Nephron progenitor cell (in vitro differentiated cells): Measurements from ENCODE around the gene AHCYL1.
A peak's percentile ranks its signal among the peaks of the same experiment; 100 is the strongest.

Source experiments
- DNase-seq: peaks from one replicate; pipeline ENCODE4 v3.0.0; 2021
- H3K27ac Mint-ChIP-seq: 2 replicates; pipeline ENCODE4 v1.8.0; 2021; ENCODE audit warnings: mild to moderate bottlenecking, moderate library complexity, mixed read lengths
- H3K27me3 Mint-ChIP-seq: 2 replicates; pipeline ENCODE4 v1.8.0; 2021; ENCODE audit warnings: mild to moderate bottlenecking, low read depth, mixed read lengths; ENCODE audit not compliant: poor library complexity
- H3K36me3 Mint-ChIP-seq: 2 replicates; pipeline ENCODE4 v1.8.0; 2021; ENCODE audit warnings: low read depth, mixed read lengths
- H3K4me1 Mint-ChIP-seq: 2 replicates; pipeline ENCODE4 v1.8.0; 2021; ENCODE audit warnings: mixed read lengths
- H3K4me3 Mint-ChIP-seq: 2 replicates; pipeline ENCODE4 v1.8.0; 2021; ENCODE audit warnings: mild to moderate bottlenecking, moderate library complexity, mixed read lengths
- H3K9me3 Mint-ChIP-seq: 2 replicates; pipeline ENCODE4 v1.8.0; 2021; ENCODE audit warnings: mild to moderate bottlenecking, moderate library complexity, mixed read lengths
- CTCF ChIP-seq: fragments of 200-600 bp; sonication (generic); IDR thresholded peaks from 2 replicates; pipeline ENCODE4 v1.5.0; 2021; ENCODE audit warnings: antibody characterized with exemption

Gene AHCYL1

DNA sequence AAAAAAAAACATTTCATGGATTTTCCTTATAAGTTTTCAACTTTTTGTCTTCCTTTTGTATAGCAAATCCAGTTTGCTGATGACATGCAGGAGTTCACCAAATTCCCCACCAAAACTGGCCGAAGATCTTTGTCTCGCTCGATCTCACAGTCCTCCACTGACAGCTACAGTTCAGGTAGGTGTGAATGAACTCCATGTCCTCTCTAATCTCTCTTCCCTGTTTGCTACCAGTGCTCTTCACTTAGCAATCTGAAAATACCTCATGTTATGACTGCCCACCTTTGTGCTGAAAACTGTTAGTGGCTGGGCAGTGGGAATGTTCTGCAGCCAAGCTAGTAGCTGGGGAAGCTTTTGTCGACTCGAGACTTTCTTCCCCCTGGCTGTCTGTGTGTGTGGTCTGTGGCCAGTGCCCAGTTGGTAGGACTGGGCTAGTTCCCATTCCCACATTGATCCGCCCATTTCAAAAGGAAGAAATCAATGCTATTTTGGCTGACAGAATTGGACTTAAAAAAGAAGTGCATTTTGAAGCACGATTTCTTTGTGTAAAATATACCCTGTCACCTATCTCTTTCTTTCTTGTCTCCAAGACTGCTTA is 24.5 kb downstream of the AHCYL1 start:
- H3K27ac Mint-ChIP-seq, result no peak overlapping the region

GRCh38 chr1:110011527-110012041 is 27.0 kb downstream of the AHCYL1 start:
- Mint-ChIP-seq H3K36me3 (peaks cover 69% of the 10 kb centered on the region), H3K4me3 (no peak overlapping the region)
- TF ChIP-seq CTCF, result peak; percentile 50

More for the DNA sequence above, 24.5 kb downstream of the AHCYL1 start:
- DNase-seq, result no peak
- Mint-ChIP-seq H3K9me3 (no peaks in the 10 kb centered on the region), H3K4me1 (peaks cover 48% of the 10 kb centered on the region), H3K27me3 (no peaks in the 10 kb centered on the region), H3K4me3 (no peak overlapping the region), H3K36me3 (peaks cover 44% of the 10 kb centered on the region)
- no peak for TF ChIP-seq CTCF

DNA sequence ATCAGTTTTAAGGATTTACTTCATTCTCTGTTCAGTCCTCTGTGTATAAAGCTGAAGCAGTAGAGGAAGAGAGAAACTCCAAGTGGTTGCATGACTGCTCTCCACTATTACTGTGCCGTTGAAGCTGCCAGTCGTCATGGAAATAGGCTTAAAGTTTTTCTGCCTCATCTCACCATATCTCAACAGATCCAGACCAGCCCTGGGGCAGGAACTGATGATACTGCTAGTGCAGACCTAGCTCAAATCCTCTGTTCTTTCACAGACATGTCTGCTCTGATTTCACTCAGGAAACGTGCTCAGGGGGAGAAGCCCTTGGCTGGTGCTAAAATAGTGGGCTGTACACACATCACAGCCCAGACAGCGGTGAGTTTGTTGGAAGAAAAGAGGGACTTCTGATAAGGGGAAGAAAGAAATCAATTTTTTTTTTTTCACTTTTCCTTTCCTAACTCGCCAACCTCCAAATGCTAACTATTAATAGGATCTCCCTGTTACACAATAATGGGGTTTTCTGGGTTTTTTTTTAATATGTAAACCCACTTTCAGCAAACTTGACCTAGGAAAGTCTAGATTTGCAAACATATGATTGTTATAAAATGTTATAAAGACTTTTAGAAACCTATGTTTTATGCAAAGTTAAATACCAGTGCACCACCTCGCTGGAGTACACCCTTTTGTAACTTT is 27.7 kb downstream of the AHCYL1 start:
- Mint-ChIP-seq H3K4me3 (no peak overlapping the region), H3K27ac (no peak overlapping the region), H3K9me3 (no peaks in the 10 kb centered on the region), H3K27me3 (no peaks in the 10 kb centered on the region), H3K36me3 (peaks cover 76% of the 10 kb centered on the region), H3K4me1 (peaks cover 16% of the 10 kb centered on the region)
- no peak for DNase-seq
- no peak for TF ChIP-seq CTCF

More at GRCh38 chr1:110011527-110012041, 27.0 kb downstream of the AHCYL1 start:
- Mint-ChIP-seq H3K4me1 (peaks cover 23% of the 10 kb centered on the region), H3K9me3 (no peaks in the 10 kb centered on the region), H3K27me3 (no peaks in the 10 kb centered on the region), H3K27ac (no peak overlapping the region)
- DNase-seq, result peak; percentile 13

GRCh38 chr1:110017792-110018191 is 33.2 kb downstream of the AHCYL1 start:
- Mint-ChIP-seq H3K9me3 (no peaks in the 10 kb centered on the region), H3K4me1 (no peaks in the 10 kb centered on the region), H3K27ac (no peak overlapping the region), H3K36me3 (peaks cover 91% of the 10 kb centered on the region), H3K4me3 (no peak overlapping the region), H3K27me3 (peaks cover 3% of the 10 kb centered on the region)
- DNase-seq, result no peak
- no peak for TF ChIP-seq CTCF

- no peak overlapping the region for H3K27ac Mint-ChIP-seq
- H3K27me3 Mint-ChIP-seq, result peaks cover 3% of the 10 kb centered on the region
- H3K36me3 Mint-ChIP-seq, result peaks cover 94% of the 10 kb centered on the region
Observed at GRCh38 chr1:110018396-110018795, 33.8 kb downstream of the AHCYL1 start.

More at GRCh38 chr1:110018396-110018795, 33.8 kb downstream of the AHCYL1 start:
- Mint-ChIP-seq H3K4me1 (no peaks in the 10 kb centered on the region), H3K4me3 (no peak overlapping the region), H3K9me3 (no peaks in the 10 kb centered on the region)
- DNase-seq, result no peak
- no peak for TF ChIP-seq CTCF
